HepG2 (cell line): Measurements from ENCODE around the gene LIM2. TPM values are rescaled to one million over a fixed set of nuclear protein-coding genes. Genes with fewer than 3 reads are reported as not detected.

Source experiments
- CEBPG ChIP-seq: IDR thresholded peaks from 2 replicates; pipeline ENCODE4 v1.6.1; 2016
- MATR3 ChIP-seq: sonication (generic); formaldehyde crosslinking; IDR thresholded peaks from 2 replicates; pipeline ENCODE4 v1.4.0; 2020; ENCODE audit warnings: missing genetic modification reagents
- SMC3 ChIP-seq: IDR thresholded peaks from 2 replicates; pipeline ENCODE4 v1.6.1; 2011; ENCODE audit warnings: low read length, improper control_type of control experiment
- TCF7L2 ChIP-seq: IDR thresholded peaks from 2 replicates; pipeline ENCODE4 v1.6.1; 2011; ENCODE audit warnings: mild to moderate bottlenecking, low read depth, low read length, moderate library complexity
- ZIK1 ChIP-seq: sonication (generic); formaldehyde crosslinking; IDR thresholded peaks from 2 replicates; pipeline ENCODE4 v1.5.0; 2020; ENCODE audit warnings: mild to moderate bottlenecking, low read depth, missing genetic modification reagents, borderline replicate concordance
- ZMAT3 ChIP-seq: sonication (generic); formaldehyde crosslinking; conservative IDR thresholded peaks from 2 replicates; pipeline ENCODE4 v1.7.0; 2021; ENCODE audit warnings: missing genetic modification reagents
- ZNF333 ChIP-seq: sonication (generic); formaldehyde crosslinking; IDR thresholded peaks from 2 replicates; pipeline ENCODE4 v1.4.0; 2020; ENCODE audit warnings: mild to moderate bottlenecking, missing genetic modification reagents, borderline replicate concordance
- ZNF335 ChIP-seq: sonication (generic); formaldehyde crosslinking; IDR thresholded peaks from 2 replicates; pipeline ENCODE4 v1.4.0; 2020; ENCODE audit warnings: missing genetic modification reagents
- ZNF430 ChIP-seq: sonication (generic); formaldehyde crosslinking; IDR thresholded peaks from 2 replicates; pipeline ENCODE4 v1.9.0; 2021; ENCODE audit warnings: mild to moderate bottlenecking, missing genetic modification reagents
- ZNF577 ChIP-seq: sonication (generic); formaldehyde crosslinking; IDR thresholded peaks from 2 replicates; pipeline ENCODE4 v1.4.0; 2020; ENCODE audit warnings: mild to moderate bottlenecking, low read depth, missing genetic modification reagents, borderline replicate concordance
- ZNF605 ChIP-seq: sonication (generic); formaldehyde crosslinking; IDR thresholded peaks from 2 replicates; pipeline ENCODE4 v1.8.0; 2022; ENCODE audit warnings: mild to moderate bottlenecking, missing genetic modification reagents
- ZNF672 ChIP-seq: sonication (generic); formaldehyde crosslinking; IDR thresholded peaks from 2 replicates; pipeline ENCODE4 v1.8.1; 2022; ENCODE audit warnings: missing genetic modification reagents
- polyA plus RNA-seq, 8 experiments: library from polyadenylated mRNA; depleted of rRNA in 3 of 8; stranded (reverse) in 7 of 8; unstranded in 1 of 8; fragments of >200 nt; fragmentation: Illumina TruSeq in 4 of 8; extraction: Trizol in 4 of 8; gene quantifications; 2 replicates each; pipeline versions ENCODE4 v1.2.1 to v1.2.3, GENCODE V29; 2011 to 2016; ENCODE audit warnings: low read depth in 4 of 8, missing spikeins in 1 of 8, mixed read lengths in 1 of 8; ENCODE audit not compliant: insufficient read depth in 1 of 8
- total RNA-seq, 5 experiments: library from RNA; depleted of rRNA; stranded (reverse); fragments of >200 nt; fragmentation: Illumina TruSeq; extraction: Trizol; gene quantifications; 2 replicates each; pipeline ENCODE4 v1.2.3, GENCODE V29; 2016; ENCODE audit warnings: low read depth in 1 of 5
- TF ChIP-seq, protein P1 (sequence below): sonication (generic); formaldehyde crosslinking; IDR thresholded peaks from 2 replicates; pipeline ENCODE4 v1.8.0; 2022; ENCODE audit warnings: mild to moderate bottlenecking, missing genetic modification reagents, moderate library complexity
- TF ChIP-seq, protein P2 (sequence below): sonication (generic); formaldehyde crosslinking; IDR thresholded peaks from 2 replicates; pipeline ENCODE4 v1.4.0; 2020; ENCODE audit warnings: mild to moderate bottlenecking, low read depth, missing genetic modification reagents
- TF ChIP-seq, protein P3 (sequence below): sonication (generic); formaldehyde crosslinking; IDR thresholded peaks from 2 replicates; pipeline ENCODE4 v1.4.0; 2020; ENCODE audit warnings: missing genetic modification reagents, mild to moderate bottlenecking, borderline replicate concordance
- TF ChIP-seq, protein P4 (sequence below): sonication (generic); formaldehyde crosslinking; conservative IDR thresholded peaks from 2 replicates; pipeline ENCODE4 v1.5.0; 2020; ENCODE audit warnings: missing genetic modification reagents
- TF ChIP-seq, protein P5 (sequence below): sonication (generic); formaldehyde crosslinking; IDR thresholded peaks from 2 replicates; pipeline ENCODE4 v1.5.1; 2020; ENCODE audit warnings: missing genetic modification reagents, mild to moderate bottlenecking, borderline replicate concordance

The LIM2 gene
- total and polyA plus RNA-seq, 2 of the 13 experiments (the other 11 are each of a cell fraction or from before 2014, with no cell fraction given) = 1.3 TPM; not detected in 1

DNA sequence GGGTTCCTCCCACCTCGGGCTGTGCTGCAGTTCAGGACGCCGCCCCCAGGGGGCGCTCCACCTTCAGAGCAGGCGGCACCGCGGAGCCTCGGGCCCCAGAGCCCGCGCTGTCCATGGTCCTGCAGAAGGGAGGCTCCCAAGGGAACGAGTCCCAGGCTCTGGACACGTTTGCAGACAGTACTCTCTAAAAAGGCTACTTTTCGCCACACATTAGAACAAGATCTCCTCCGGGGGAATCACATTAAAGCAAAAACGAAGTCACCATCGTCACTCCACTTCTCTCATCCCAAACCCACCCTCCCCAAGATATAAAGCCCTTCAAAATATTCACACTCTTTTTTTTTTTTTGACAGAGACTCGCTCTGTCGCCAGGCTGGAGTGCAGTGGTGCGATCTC lies 34.3 kb upstream of the LIM2 start (continued):
- TF ChIP-seq, protein P1, sequence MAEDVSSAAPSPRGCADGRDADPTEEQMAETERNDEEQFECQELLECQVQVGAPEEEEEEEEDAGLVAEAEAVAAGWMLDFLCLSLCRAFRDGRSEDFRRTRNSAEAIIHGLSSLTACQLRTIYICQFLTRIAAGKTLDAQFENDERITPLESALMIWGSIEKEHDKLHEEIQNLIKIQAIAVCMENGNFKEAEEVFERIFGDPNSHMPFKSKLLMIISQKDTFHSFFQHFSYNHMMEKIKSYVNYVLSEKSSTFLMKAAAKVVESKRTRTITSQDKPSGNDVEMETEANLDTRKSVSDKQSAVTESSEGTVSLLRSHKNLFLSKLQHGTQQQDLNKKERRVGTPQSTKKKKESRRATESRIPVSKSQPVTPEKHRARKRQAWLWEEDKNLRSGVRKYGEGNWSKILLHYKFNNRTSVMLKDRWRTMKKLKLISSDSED (CRISPR knock-in tag) = peak; percentile 91; the same call in 1 of the 2 replicates
- TF ChIP-seq CEBPG (CRISPR knock-in tag) (peak; percentile 46; the same call in 1 of the 2 replicates), ZNF605 (CRISPR knock-in tag) (peak; percentile 96), ZNF333 (CRISPR knock-in tag) (peak; percentile 93; the same call in 1 of the 2 replicates), MATR3 (no peak), ZNF577 (CRISPR knock-in tag) (peak; percentile 86; the same call in 1 of the 2 replicates), ZIK1 (CRISPR knock-in tag) (peak; percentile 96), ZNF430 (peak; percentile 99), SMC3 (peak; percentile 37; the same call in 1 of the 2 replicates), ZMAT3 (CRISPR knock-in tag) (peak; percentile 96), ZNF672 (CRISPR knock-in tag) (no peak), TCF7L2 (no peak), ZNF335 (CRISPR knock-in tag) (peak; percentile 95)
- TF ChIP-seq, protein P2, sequence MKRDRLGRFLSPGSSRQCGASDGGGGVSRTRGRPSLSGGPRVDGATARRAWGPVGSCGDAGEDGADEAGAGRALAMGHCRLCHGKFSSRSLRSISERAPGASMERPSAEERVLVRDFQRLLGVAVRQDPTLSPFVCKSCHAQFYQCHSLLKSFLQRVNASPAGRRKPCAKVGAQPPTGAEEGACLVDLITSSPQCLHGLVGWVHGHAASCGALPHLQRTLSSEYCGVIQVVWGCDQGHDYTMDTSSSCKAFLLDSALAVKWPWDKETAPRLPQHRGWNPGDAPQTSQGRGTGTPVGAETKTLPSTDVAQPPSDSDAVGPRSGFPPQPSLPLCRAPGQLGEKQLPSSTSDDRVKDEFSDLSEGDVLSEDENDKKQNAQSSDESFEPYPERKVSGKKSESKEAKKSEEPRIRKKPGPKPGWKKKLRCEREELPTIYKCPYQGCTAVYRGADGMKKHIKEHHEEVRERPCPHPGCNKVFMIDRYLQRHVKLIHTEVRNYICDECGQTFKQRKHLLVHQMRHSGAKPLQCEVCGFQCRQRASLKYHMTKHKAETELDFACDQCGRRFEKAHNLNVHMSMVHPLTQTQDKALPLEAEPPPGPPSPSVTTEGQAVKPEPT (CRISPR knock-in tag) = peak; percentile 79; the same call in 1 of the 2 replicates
- TF ChIP-seq, protein P3, sequence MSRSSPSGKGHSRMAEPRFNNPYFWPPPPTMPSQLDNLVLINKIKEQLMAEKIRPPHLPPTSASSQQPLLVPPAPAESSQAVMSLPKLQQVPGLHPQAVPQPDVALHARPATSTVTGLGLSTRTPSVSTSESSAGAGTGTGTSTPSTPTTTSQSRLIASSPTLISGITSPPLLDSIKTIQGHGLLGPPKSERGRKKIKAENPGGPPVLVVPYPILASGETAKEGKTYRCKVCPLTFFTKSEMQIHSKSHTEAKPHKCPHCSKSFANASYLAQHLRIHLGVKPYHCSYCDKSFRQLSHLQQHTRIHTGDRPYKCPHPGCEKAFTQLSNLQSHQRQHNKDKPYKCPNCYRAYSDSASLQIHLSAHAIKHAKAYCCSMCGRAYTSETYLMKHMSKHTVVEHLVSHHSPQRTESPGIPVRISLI = 0 out of 2 replicates have a peak, but pooled peaks have one; percentile 18
- TF ChIP-seq, protein P4, sequence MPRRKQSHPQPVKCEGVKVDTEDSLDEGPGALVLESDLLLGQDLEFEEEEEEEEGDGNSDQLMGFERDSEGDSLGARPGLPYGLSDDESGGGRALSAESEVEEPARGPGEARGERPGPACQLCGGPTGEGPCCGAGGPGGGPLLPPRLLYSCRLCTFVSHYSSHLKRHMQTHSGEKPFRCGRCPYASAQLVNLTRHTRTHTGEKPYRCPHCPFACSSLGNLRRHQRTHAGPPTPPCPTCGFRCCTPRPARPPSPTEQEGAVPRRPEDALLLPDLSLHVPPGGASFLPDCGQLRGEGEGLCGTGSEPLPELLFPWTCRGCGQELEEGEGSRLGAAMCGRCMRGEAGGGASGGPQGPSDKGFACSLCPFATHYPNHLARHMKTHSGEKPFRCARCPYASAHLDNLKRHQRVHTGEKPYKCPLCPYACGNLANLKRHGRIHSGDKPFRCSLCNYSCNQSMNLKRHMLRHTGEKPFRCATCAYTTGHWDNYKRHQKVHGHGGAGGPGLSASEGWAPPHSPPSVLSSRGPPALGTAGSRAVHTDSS (CRISPR knock-in tag) = no peak
- TF ChIP-seq, protein P5, sequence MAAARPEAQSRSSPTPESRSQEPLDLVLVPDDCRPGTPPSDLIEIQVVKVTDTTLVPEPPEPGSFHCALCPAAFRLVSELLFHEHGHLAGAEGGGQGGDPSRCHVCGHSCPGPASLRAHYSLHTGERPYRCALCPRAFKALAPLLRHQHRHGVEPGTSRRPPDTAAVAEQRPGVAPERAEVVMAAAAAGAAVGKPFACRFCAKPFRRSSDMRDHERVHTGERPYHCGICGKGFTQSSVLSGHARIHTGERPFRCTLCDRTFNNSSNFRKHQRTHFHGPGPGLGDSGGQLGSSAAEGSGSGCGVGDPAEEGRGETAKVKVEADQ (CRISPR knock-in tag) = peak; percentile 91
